ENCODE data around the gene FBXW5. TPM values are rescaled to one million over a fixed set of nuclear protein-coding genes. Genes with fewer than 3 reads are reported as not detected.

Gene FBXW5
- total and polyA plus RNA-seq, 8 donors, result 56.2 to 117 (median 64.1) TPM

GRCh38 chr9:136920734-136921231 lies 23.8 kb downstream of the FBXW5 start:
- Histone ChIP-seq H3K27ac (no peak overlapping the region), H3K36me3 (peaks cover 0 to 10% (median 6%) of the 10 kb centered on the region in 3 donors), H3K4me3 (no peak overlapping the region), H3K27me3 (no peaks in the 10 kb centered on the region), H3K9me3 (no peaks in the 10 kb centered on the region), H3K4me1 (no peaks in the 10 kb centered on the region)
- no peak for TF ChIP-seq CTCF (IDR thresholded peaks at IDR 0.05)
- ATAC-seq, result no peak
- DNase-seq, result peak in 1 of 6 donors; percentile 54
- intact Hi-C loops (cut with DNase I), result no loop called here
- no peak for FAIRE-seq
- WGBS, 2 donors, result 94% methylated on average over 14 of the region's 14 CpGs

GRCh38 chr9:136920069-136920468 lies 24.5 kb downstream of the FBXW5 start:
- H3K4me1 ChIP-seq, result no peaks in the 10 kb centered on the region
- DNase-seq, result peak in 1 of 6 donors; percentile 60
- WGBS, 2 donors, result 95% methylated on average over 15 of the region's 15 CpGs
- H3K36me3 ChIP-seq, result peaks cover 0 to 6% (median 6%) of the 10 kb centered on the region in 3 donors
- ATAC-seq, result no peak
- no peak for FAIRE-seq
- no peaks in the 10 kb centered on the region for H3K9me3 ChIP-seq
- no peak overlapping the region for H3K27ac ChIP-seq
- TF ChIP-seq CTCF (IDR thresholded peaks at IDR 0.05), result no peak
- no peaks in the 10 kb centered on the region for H3K27me3 ChIP-seq
- no peak overlapping the region for H3K4me3 ChIP-seq
- intact Hi-C loops (cut with DNase I), result no loop called here

- DNase-seq, result no peak
- WGBS, 2 donors, result 86 to 89% methylated on average over 11 of the region's 11 CpGs
- no peak overlapping the region for H3K27ac ChIP-seq
- no peak for FAIRE-seq
- H3K4me3 ChIP-seq, result no peak overlapping the region
- no peak for TF ChIP-seq CTCF (IDR thresholded peaks at IDR 0.05)
- H3K36me3 ChIP-seq, result peaks cover 0 to 6% (median 6%) of the 10 kb centered on the region in 3 donors
- no peaks in the 10 kb centered on the region for H3K9me3 ChIP-seq
- no peaks in the 10 kb centered on the region for H3K27me3 ChIP-seq
- intact Hi-C loops (cut with DNase I), result no loop called here
- no peaks in the 10 kb centered on the region for H3K4me1 ChIP-seq
- ATAC-seq, result no peak
Measured at GRCh38 chr9:136917902-136918301, 26.6 kb downstream of the FBXW5 start.

GRCh38 chr9:136916330-136917184 lies 28.0 kb downstream of the FBXW5 start:
- 93% methylated on average over 32 of the region's 32 CpGs for WGBS, 2 donors
- H3K4me1 ChIP-seq, result no peaks in the 10 kb centered on the region
- H3K27ac ChIP-seq, result no peak overlapping the region
- peak in 1 of 6 donors; percentile 46 for DNase-seq
- FAIRE-seq, result no peak
- H3K4me3 ChIP-seq, result no peak overlapping the region
- peaks cover 0 to 6% (median 6%) of the 10 kb centered on the region in 3 donors for H3K36me3 ChIP-seq
- no peak for ATAC-seq
- no peaks in the 10 kb centered on the region for H3K27me3 ChIP-seq
- H3K9me3 ChIP-seq, result no peaks in the 10 kb centered on the region
- intact Hi-C loops (cut with DNase I), result no loop called here
- no peak for TF ChIP-seq CTCF (IDR thresholded peaks at IDR 0.05)
